Skin of body (tissue), 2 donors: ENCODE data around the gene PLEK. TPM values are rescaled to one million over a fixed set of nuclear protein-coding genes. Genes with fewer than 3 reads are reported as not detected.
"Not testable (repeated sequence)": the region's sequence is repeated elsewhere in the genome, so short reads cannot be mapped to it uniquely, and the experiment has no call there.

Experiments used
- DNase-seq: peaks from one replicate; lab custom pipeline; 2025; lab: John Stamatoyannopoulos, UW
- total RNA-seq: library from RNA; depleted of rRNA; stranded (reverse); fragments of >200 nt; gene quantifications from one replicate; pipeline ENCODE4 v1.2.3, GENCODE V29; 2014

Gene PLEK
- 12.8 TPM for total RNA-seq

- DNase-seq, result no peak
These were observed at the start of gene PLEK for GRCh38 chr2:68365087-68365486. Gene PLEK (plus strand): TSS chr2:68365282. CDS start chr2:68365352, 70 bp downstream.

- no peak for DNase-seq
These were observed 49.0 kb upstream of the PLEK start for GRCh38 chr2:68316111-68316510.

- no peak for DNase-seq
These were observed 46.8 kb upstream of the PLEK start for GRCh38 chr2:68317971-68318913.

- no peak for DNase-seq
These were observed 46.1 kb upstream of the PLEK start for GRCh38 chr2:68318914-68319397.

DNA sequence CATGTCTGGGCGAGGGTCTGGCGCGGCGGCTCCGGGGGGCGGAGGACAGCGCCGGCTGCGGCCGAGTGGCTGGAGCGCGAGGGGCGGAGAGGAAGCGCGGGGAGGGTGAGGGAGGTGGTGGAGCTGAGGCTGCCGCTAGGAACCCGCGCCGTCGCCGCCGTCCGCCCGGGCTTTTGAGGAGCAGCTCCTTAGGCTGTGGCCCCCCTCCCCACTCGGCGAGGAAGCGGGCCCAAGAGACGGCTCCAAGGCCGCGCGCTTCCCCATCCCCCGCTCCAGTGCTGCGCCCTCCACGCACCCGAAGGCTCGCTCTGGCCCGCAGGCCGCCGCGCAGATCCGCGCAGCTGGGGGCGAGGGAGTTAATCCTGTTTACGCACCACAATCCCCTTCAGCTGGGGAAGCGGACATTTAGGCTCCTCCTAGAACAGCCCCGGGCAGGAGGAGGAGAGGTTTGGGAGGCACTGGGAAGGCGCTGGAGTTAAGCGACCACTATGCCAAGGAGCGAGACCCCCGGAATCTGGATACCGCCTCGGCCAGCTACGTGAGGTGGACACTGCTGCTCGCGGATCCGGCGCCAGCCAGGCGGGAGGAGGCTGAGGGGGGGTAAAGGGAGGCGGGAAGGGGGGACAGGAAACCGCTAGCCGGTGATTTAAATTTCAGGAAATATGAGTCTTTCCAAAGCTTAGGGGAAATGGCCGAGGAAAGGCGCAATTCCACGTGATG is 45.5 kb upstream of the PLEK start, which contains the start of gene CNRIP1:
Gene CNRIP1, minus strand, starts transcription at position 552 of the 720 bp plus-strand sequence. Its CDS starts 549 bp downstream, at position 3.
- DNase-seq, result peak; percentile 93

DNA sequence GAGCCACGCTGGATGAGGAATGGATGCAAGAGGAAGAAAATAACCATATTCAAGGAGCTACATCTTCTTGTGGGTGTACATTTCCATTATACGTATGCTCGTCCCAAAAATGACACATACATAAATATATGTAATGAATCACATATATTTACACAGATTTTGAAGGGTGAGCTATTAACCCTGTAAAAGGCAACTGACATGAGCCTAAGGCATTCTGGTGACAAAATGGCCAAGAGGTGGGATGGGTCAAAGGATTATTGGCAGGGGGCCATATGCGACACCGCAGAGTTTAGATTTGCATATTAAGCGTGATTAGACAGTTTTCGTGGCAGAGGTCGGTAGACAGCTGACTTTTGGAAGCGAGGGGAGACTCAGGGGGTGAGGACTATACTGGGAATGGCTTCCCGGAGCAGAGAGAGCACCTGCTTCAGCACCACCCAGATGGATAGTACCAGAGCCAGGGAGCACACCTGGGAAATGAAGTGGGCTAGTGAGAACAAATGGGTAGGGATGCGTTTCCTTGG is 44.9 kb upstream of the PLEK start:
- DNase-seq, result no peak

DNA sequence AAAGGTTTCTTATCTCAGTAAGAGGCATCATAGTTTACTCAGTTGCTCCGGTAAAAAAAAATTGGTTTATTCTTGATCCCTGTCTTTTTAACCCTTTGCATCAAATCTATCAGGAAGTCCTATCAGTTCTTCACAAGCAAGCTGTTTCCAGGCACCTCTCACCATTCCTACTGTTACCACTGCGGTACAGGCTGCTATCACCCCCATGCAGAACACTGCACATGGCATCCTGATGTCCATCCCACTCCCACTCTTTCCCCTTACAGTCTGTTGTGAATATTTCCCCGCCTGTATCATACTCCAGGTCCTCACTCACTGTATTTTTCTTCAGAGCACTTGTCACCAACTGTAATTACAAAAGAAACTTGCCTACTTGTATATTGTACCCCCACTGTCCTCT is 40.0 kb upstream of the PLEK start:
- DNase-seq, result no peak

GRCh38 chr2:68328901-68329300 is 36.2 kb upstream of the PLEK start:
- DNase-seq, result no peak

GRCh38 chr2:68330691-68331090 is 34.4 kb upstream of the PLEK start:
- DNase-seq, result no peak

- DNase-seq, result no peak
These were observed 32.1 kb upstream of the PLEK start for GRCh38 chr2:68333009-68333408.

DNA sequence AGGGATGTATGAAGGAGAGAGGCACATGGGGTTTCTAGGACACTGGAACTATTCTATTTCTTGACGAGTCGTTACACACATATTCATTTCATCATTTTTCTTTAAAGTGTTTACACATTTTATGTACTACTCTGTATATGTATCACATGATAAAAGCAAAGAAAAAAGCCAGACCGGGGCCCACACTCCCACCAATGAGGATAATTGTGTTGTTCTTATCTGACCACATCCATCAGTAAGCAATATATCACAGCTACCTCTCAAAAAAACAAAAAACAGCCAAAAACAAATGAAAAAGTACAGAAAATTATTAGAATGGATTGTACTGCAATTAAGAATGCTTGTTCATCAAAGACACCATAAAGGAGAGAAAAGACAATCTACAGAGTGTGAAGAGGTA is 31.2 kb upstream of the PLEK start:
- no peak for DNase-seq

DNA sequence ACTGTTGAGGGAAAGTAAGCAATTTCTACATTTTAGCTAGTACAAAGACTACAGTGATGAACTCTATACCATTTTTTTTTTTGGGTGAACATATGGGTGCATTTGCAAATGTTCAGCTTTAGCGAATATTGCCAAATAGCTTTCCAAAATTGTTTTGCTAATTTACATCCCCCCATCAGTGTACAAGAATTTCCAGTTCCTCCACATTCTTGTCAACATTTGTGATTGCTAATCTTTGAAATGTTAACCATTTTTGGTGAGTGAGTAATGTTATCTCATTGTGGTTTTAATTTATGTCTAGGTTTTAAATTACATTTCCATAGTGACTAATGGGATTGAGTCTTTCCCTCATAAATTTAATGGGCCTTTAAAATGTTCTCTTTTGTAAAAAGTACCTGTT is 28.9 kb upstream of the PLEK start:
- DNase-seq, result no peak

GRCh38 chr2:68340226-68341061 is 24.6 kb upstream of the PLEK start:
- no peak for DNase-seq

DNA sequence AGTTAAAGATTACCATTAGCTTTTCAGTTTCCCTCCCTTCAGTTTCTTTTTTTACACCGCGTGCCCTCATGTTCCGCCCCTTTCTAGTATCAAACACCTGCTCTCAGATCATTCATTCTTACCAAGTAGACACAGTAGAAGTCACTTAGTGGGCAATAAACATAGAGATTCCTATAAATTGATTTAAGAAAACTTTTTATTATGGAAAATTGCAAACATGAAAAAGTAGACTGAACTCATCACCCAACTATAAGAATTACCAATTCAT is 24.1 kb upstream of the PLEK start:
- DNase-seq, result no peak

GRCh38 chr2:68341583-68341982 is 23.5 kb upstream of the PLEK start:
- no peak for DNase-seq

DNA sequence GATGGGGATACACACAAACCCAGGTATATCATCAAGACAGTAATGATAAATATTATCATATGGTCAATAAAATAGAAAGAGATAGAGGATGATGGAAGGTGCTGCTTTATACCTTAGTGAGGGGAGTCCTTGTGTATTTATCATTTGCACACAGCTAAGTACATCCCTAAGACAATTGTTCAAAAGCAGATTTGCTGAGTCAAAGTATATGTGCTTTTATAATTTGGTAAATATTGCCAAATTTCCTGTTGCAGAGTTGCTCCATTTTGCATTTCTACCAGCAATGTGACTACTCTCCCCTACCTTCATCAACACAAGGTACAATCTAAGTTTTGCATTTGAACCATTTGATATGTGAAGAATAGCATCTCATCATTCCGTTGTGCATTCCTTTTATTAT is 22.6 kb upstream of the PLEK start:
- DNase-seq, result no peak

- no peak for DNase-seq
These were observed 21.1 kb upstream of the PLEK start for GRCh38 chr2:68344031-68344430.

- no peak for DNase-seq
These were observed 19.8 kb upstream of the PLEK start for GRCh38 chr2:68345129-68345875.

DNA sequence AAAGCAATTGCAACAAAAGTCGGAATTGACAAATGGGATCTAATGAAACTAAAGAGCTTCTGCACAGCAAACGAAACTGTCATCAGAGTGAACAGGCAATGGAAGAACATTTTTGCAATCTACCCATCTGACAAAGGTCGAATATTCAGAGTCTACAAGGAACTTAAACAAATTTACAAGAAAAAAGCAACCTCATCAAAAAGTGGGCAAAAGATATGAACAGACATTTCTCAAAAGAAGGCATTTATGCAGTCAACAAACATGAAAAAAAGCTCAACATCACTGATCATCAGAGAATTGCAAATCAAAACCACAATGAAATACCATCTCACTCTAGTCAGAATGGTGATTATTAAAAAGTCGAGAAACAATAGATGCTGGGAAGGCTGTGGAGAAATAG is 16.0 kb upstream of the PLEK start:
- not testable (repeated sequence) for DNase-seq

- DNase-seq, result no peak
These were observed 13.1 kb upstream of the PLEK start for GRCh38 chr2:68351997-68352396.
